A673 (cell line): ENCODE data around the gene SENP7. TPM values are rescaled to one million over a fixed set of nuclear protein-coding genes. Genes with fewer than 3 reads are reported as not detected.

Experiments
- BruUV-seq: library from RNA; stranded (reverse); fragments of 400-500 nt; replicated peaks from 2 replicates; lab custom pipeline; 2021; lab: Mats Ljungman, UMichigan
- CTCF ChIA-PET: fragments of 300-600 bp; sonication (Branson Sonifier 250); formaldehyde crosslinking; loops from one replicate; lab custom pipeline; 2022; ENCODE audit warnings: antibody characterized with exemption; lab: Charles Lee
- POLR2A ChIA-PET: fragments of 300-600 bp; sonication (Branson Sonifier 250); formaldehyde crosslinking; loops from one replicate; lab custom pipeline; 2022; ENCODE audit warnings: antibody characterized with exemption; ENCODE audit not compliant: low non-redundant PET; lab: Charles Lee
- DNase-seq: peaks from one replicate; pipeline ENCODE4 v3.0.0-alpha.2; 2015; ENCODE audit warnings: low spot score
- H3K27ac ChIP-seq: fragments of 200-600 bp; sonication (generic); 2 replicates; pipeline ENCODE4 v1.5.1; 2016; ENCODE audit warnings: mixed run types, low read depth, mild to moderate bottlenecking, mixed read lengths, antibody characterized with exemption, low read length; ENCODE audit not compliant: poor library complexity, severe bottlenecking
- H3K27me3 ChIP-seq: fragments of 200-600 bp; sonication (generic); replicated peaks from 2 replicates; pipeline ENCODE4 v1.6.1; 2017; ENCODE audit warnings: mixed run types, low read depth, mild to moderate bottlenecking, mixed read lengths, antibody characterized with exemption, low read length; ENCODE audit not compliant: insufficient read depth, poor library complexity
- H3K36me3 ChIP-seq: fragments of 200-600 bp; sonication (generic); 2 replicates; pipeline ENCODE4 v1.6.1; 2016; ENCODE audit warnings: mixed run types, mild to moderate bottlenecking, mixed read lengths, antibody characterized with exemption, low read length; ENCODE audit not compliant: insufficient read depth, poor library complexity, severe bottlenecking
- H3K4me1 ChIP-seq: fragments of 200-600 bp; sonication (generic); 2 replicates; pipeline ENCODE4 v1.6.1; 2017; ENCODE audit warnings: mixed run types, mild to moderate bottlenecking, mixed read lengths, antibody characterized with exemption, low read length; ENCODE audit not compliant: insufficient read depth, poor library complexity, severe bottlenecking
- H3K4me3 ChIP-seq: fragments of 200-600 bp; sonication (generic); 2 replicates; pipeline ENCODE4 v1.5.1; 2016; ENCODE audit warnings: low read depth, mixed run types, mild to moderate bottlenecking, mixed read lengths, low read length; ENCODE audit not compliant: poor library complexity, severe bottlenecking
- H3K9me3 ChIP-seq: fragments of 200-600 bp; sonication (generic); 2 replicates; pipeline ENCODE4 v1.6.1; 2016; ENCODE audit warnings: mixed run types, low read depth, mild to moderate bottlenecking, mixed read lengths, antibody characterized with exemption, low read length; ENCODE audit not compliant: poor library complexity, severe bottlenecking
- CTCF ChIP-seq: fragments of 300-800, 200-600 bp; sonication (generic); conservative IDR thresholded peaks from 2 replicates; pipeline ENCODE4 v1.5.1; 2017; ENCODE audit warnings: low read depth, mild to moderate bottlenecking, antibody characterized with exemption, low read length, moderate library complexity, mixed read lengths
- EZH2 ChIP-seq: fragments of 200-600 bp; sonication (generic); IDR thresholded peaks from 2 replicates; pipeline ENCODE4 v1.6.1; 2017; ENCODE audit warnings: borderline replicate concordance, low read depth, mild to moderate bottlenecking, mixed read lengths, antibody characterized with exemption, low read length; ENCODE audit not compliant: poor library complexity, severe bottlenecking
- intact Hi-C: fragments of 100-400 bp; cut with micrococcal nuclease; formaldehyde crosslinking; loops from one replicate; pipeline ENCODE4 v1.10.0; 2022; ENCODE audit not compliant: unreplicated experiment
- total RNA-seq: library from RNA; stranded (reverse); gene quantifications from 2 replicates; pipeline ENCODE4 v1.2.3, GENCODE V29; 2021

SENP7 gene
- total RNA-seq, 1 experiment from 2014 or later = 10.2 TPM

- peaks cover 5% of the 10 kb centered on the region for H3K27me3 ChIP-seq
- intact Hi-C loops = no loop called here
- TF ChIP-seq CTCF (no peak), EZH2 (no peak)
- H3K4me1 ChIP-seq = no peaks in the 10 kb centered on the region
- H3K9me3 ChIP-seq = no peaks in the 10 kb centered on the region
- no peak overlapping the region for H3K4me3 ChIP-seq
- no peak for DNase-seq
- no peaks in the 10 kb centered on the region for H3K36me3 ChIP-seq
- H3K27ac ChIP-seq = no peak overlapping the region
- ChIA-PET POLR2A (no interaction called here), CTCF (no interaction called here)
- BruUV-seq = no TSS peak
These were observed 231.4 kb downstream of the SENP7 start for GRCh38 chr3:101281521-101282030.

- BruUV-seq = no TSS peak
- ChIA-PET CTCF (no interaction called here), POLR2A (no interaction called here)
- TF ChIP-seq EZH2 (no peak), CTCF (no peak)
- no peak overlapping the region for H3K27ac ChIP-seq
- H3K27me3 ChIP-seq = peaks cover 5% of the 10 kb centered on the region
- H3K36me3 ChIP-seq = no peaks in the 10 kb centered on the region
- DNase-seq = peak; percentile 21
- H3K4me1 ChIP-seq = no peaks in the 10 kb centered on the region
- H3K4me3 ChIP-seq = no peak overlapping the region
- H3K9me3 ChIP-seq = no peaks in the 10 kb centered on the region
- intact Hi-C loops = no loop called here
These were observed 233.1 kb downstream of the SENP7 start for GRCh38 chr3:101279765-101280385.

GRCh38 chr3:101279162-101279561, 233.8 kb downstream of the SENP7 start:
- intact Hi-C loops = no loop called here
- DNase-seq = no peak
- no peak overlapping the region for H3K27ac ChIP-seq
- no peaks in the 10 kb centered on the region for H3K4me1 ChIP-seq
- no peaks in the 10 kb centered on the region for H3K36me3 ChIP-seq
- TF ChIP-seq CTCF (no peak), EZH2 (no peak)
- H3K9me3 ChIP-seq = no peaks in the 10 kb centered on the region
- CTCF ChIA-PET = no interaction called here
- no peak overlapping the region for H3K4me3 ChIP-seq
- BruUV-seq = no TSS peak
- POLR2A ChIA-PET = no interaction called here
- peaks cover 5% of the 10 kb centered on the region for H3K27me3 ChIP-seq
